ENCODE results near the gene PKLR. TPM values are rescaled to one million over a fixed set of nuclear protein-coding genes. Genes with fewer than 3 reads are reported as not detected.

The PKLR gene
- total RNA-seq, 1 experiment from 2014 or later = not detected

- peak overlapping the region; percentile 22 for H3K4me2 ChIP-seq (ENCODE audit: insufficient read depth, insufficient read length, low read length)
Observed at GRCh38 chr1:155250246-155250632, 51.0 kb downstream of the PKLR start.

More at GRCh38 chr1:155250246-155250632, 51.0 kb downstream of the PKLR start:
- Histone ChIP-seq H4K91ac (ENCODE audit: insufficient read length, low read depth, low read length) (no peak overlapping the region), H3K9me3 (ENCODE audit: control insufficient read depth, low read depth, low read length) (no peaks in the 10 kb centered on the region), H3K27me3 (ENCODE audit: insufficient read depth, low read length) (no peaks in the 10 kb centered on the region; the same call in 1 of the 2 replicates), H2BK5ac (ENCODE audit: insufficient read length, low read length) (no peak overlapping the region), H4K8ac (replicated peaks; ENCODE audit: insufficient read length, low read depth, low read length) (no peak overlapping the region), H3K14ac (ENCODE audit: insufficient read depth, low read length) (no peak overlapping the region), H2AFZ (ENCODE audit: low read length) (no peak overlapping the region), H3K79me1 (ENCODE audit: insufficient read depth, low read depth, low read length, poor library complexity, severe bottlenecking) (no peaks in the 10 kb centered on the region), H3K56ac (ENCODE audit: insufficient read length, low read depth, low read length) (no peak overlapping the region), H3K18ac (ENCODE audit: insufficient read length, low read depth, low read length) (no peak overlapping the region), H2AK5ac (ENCODE audit: insufficient read length, low read length) (no peak overlapping the region), H3K23ac (ENCODE audit: insufficient read length, low read depth, low read length) (no peak overlapping the region), H3T11ph (ENCODE audit: low read length) (no peak overlapping the region), H2BK120ac (ENCODE audit: low read depth, low read length, poor library complexity, severe bottlenecking) (no peak overlapping the region), H2BK15ac (ENCODE audit: low read depth, low read length) (no peak overlapping the region), H4K20me1 (ENCODE audit: control insufficient read depth, insufficient read depth, insufficient read length) (no peaks in the 10 kb centered on the region), H2BK12ac (ENCODE audit: insufficient read length, low read depth, low read length) (no peak overlapping the region), H3K79me2 (ENCODE audit: insufficient read depth, low read length) (no peaks in the 10 kb centered on the region), H2BK20ac (ENCODE audit: low read depth, low read length, poor library complexity, severe bottlenecking) (no peak overlapping the region), H3K27ac (ENCODE audit: insufficient read length, low read depth, low read length) (no peak overlapping the region), H3K9ac (ENCODE audit: extremely low read depth, insufficient read length, low read length) (no peak overlapping the region), H4K5ac (ENCODE audit: insufficient read length, low read depth, low read length) (no peak overlapping the region), H3K4ac (ENCODE audit: low read depth, low read length) (no peak overlapping the region), H3K4me1 (ENCODE audit: insufficient read depth, low read length) (peaks cover 4% of the 10 kb centered on the region; the same call in 1 of the 2 replicates), H3K23me2 (ENCODE audit: insufficient read length, low read depth, low read length, poor library complexity, severe bottlenecking) (peaks cover 8% of the 10 kb centered on the region)
- no peak for DNase-seq
- H3K27ac Mint-ChIP-seq = no peak overlapping the region; a peak in 1 of 7 replicates
- H3K9me3 Mint-ChIP-seq = no peaks in the 10 kb centered on the region
- H3K36me3 Mint-ChIP-seq (ENCODE audit: insufficient read depth in 1 of 3, low read depth in 3 of 3) = peaks cover 10 to 33% (median 28%) of the 10 kb centered on the region in 3 experiments
- peak overlapping the region in 1 of 2 experiments; percentile 15; a peak in 1 of 5 replicates for H3K4me3 Mint-ChIP-seq
- H3K4me1 Mint-ChIP-seq = peaks cover 25 to 30% of the 10 kb centered on the region in 2 experiments
- TF ChIP-seq CTCF (conservative IDR thresholded peaks at IDR 0.05) = no peak
- no CpG with 5 or more reads among the region's 28 CpGs for WGBS (ENCODE audit: extremely low coverage, insufficient read length, low lambda C conversion rate)
- H3K27me3 Mint-ChIP-seq (ENCODE audit: low read depth) = peaks cover 24% of the 10 kb centered on the region
